Measurements from ENCODE around the gene MEGF8. TPM values are rescaled to one million over a fixed set of nuclear protein-coding genes. Genes with fewer than 3 reads are reported as not detected.

Gene MEGF8
- total RNA-seq, 1 donor from 2014 or later: 30.2 TPM

- no peak overlapping the region for H3K4me3 ChIP-seq (ENCODE audit: low read depth, low read length)
- TF ChIP-seq CTCF (conservative IDR thresholded peaks at IDR 0.05; ENCODE audit: low read depth, low read length): no peak
- no peak for DNase-seq (ENCODE audit: low read depth)
These were observed 44.7 kb downstream of the MEGF8 start for GRCh38 chr19:42370068-42370520.

- DNase-seq (ENCODE audit: low read depth): no peak
- no peak for TF ChIP-seq CTCF (conservative IDR thresholded peaks at IDR 0.05; ENCODE audit: low read depth, low read length)
- H3K4me3 ChIP-seq (ENCODE audit: low read depth, low read length): no peak overlapping the region
These were observed 45.3 kb downstream of the MEGF8 start for GRCh38 chr19:42370626-42371175.

GRCh38 chr19:42374826-42375376 lies 49.5 kb downstream of the MEGF8 start:
- H3K4me3 ChIP-seq (ENCODE audit: low read depth, low read length): no peak overlapping the region
- no peak for TF ChIP-seq CTCF (conservative IDR thresholded peaks at IDR 0.05; ENCODE audit: low read depth, low read length)
- DNase-seq (ENCODE audit: low read depth): no peak

- TF ChIP-seq CTCF (conservative IDR thresholded peaks at IDR 0.05; ENCODE audit: low read depth, low read length): no peak
- DNase-seq (ENCODE audit: low read depth): no peak
- H3K4me3 ChIP-seq (ENCODE audit: low read depth, low read length): no peak overlapping the region
These were observed 50.2 kb downstream of the MEGF8 start for GRCh38 chr19:42375415-42376176.

GRCh38 chr19:42376177-42376555 lies 50.7 kb downstream of the MEGF8 start:
- DNase-seq (ENCODE audit: low read depth): no peak
- H3K4me3 ChIP-seq (ENCODE audit: low read depth, low read length): no peak overlapping the region
- TF ChIP-seq CTCF (conservative IDR thresholded peaks at IDR 0.05; ENCODE audit: low read depth, low read length): no peak

GRCh38 chr19:42378225-42379215 lies 53.1 kb downstream of the MEGF8 start:
- no peak for TF ChIP-seq CTCF (conservative IDR thresholded peaks at IDR 0.05; ENCODE audit: low read depth, low read length)
- DNase-seq (ENCODE audit: low read depth): no peak
- no peak overlapping the region for H3K4me3 ChIP-seq (ENCODE audit: low read depth, low read length)
